ENCODE measurements around the gene PAAF1.

The PAAF1 gene

GRCh38 chr11:73962101-73962705 lies 85.4 kb downstream of the PAAF1 start:
- no peak overlapping the region for H3K4me3 ChIP-seq (replicated peaks; ENCODE audit: low read depth, low read length)
- no peak for TF ChIP-seq CTCF (IDR thresholded peaks at IDR 0.05; ENCODE audit: low read length, missing control alignments)
- no peak for DNase-seq (ENCODE audit: low read depth)

- no peak for TF ChIP-seq CTCF (IDR thresholded peaks at IDR 0.05; ENCODE audit: low read length, missing control alignments)
- H3K4me3 ChIP-seq (replicated peaks; ENCODE audit: low read depth, low read length) = no peak overlapping the region
- DNase-seq (ENCODE audit: low read depth) = no peak
Measured at GRCh38 chr11:73963861-73964260, 87.1 kb downstream of the PAAF1 start.

GRCh38 chr11:73965076-73965763 lies 88.4 kb downstream of the PAAF1 start:
- no peak for DNase-seq (ENCODE audit: low read depth)
- H3K4me3 ChIP-seq (replicated peaks; ENCODE audit: low read depth, low read length) = no peak overlapping the region
- no peak for TF ChIP-seq CTCF (IDR thresholded peaks at IDR 0.05; ENCODE audit: low read length, missing control alignments)

- H3K4me3 ChIP-seq (replicated peaks; ENCODE audit: low read depth, low read length) = no peak overlapping the region
- no peak for TF ChIP-seq CTCF (IDR thresholded peaks at IDR 0.05; ENCODE audit: low read length, missing control alignments)
- no peak for DNase-seq (ENCODE audit: low read depth)
Measured at GRCh38 chr11:73965764-73966121, 88.9 kb downstream of the PAAF1 start.

- no peak for TF ChIP-seq CTCF (IDR thresholded peaks at IDR 0.05; ENCODE audit: low read length, missing control alignments)
- H3K4me3 ChIP-seq (replicated peaks; ENCODE audit: low read depth, low read length) = no peak overlapping the region
- DNase-seq (ENCODE audit: low read depth) = no peak
Measured at GRCh38 chr11:73968356-73968966, 91.7 kb downstream of the PAAF1 start.

- no peak for TF ChIP-seq CTCF (IDR thresholded peaks at IDR 0.05; ENCODE audit: low read length, missing control alignments)
- DNase-seq (ENCODE audit: low read depth) = no peak
- H3K4me3 ChIP-seq (replicated peaks; ENCODE audit: low read depth, low read length) = no peak overlapping the region
Measured at GRCh38 chr11:73969091-73969490, 92.3 kb downstream of the PAAF1 start.

All from fibroblast of pulmonary artery (primary cell).